ENCODE measurements around the gene APRT.
"Not testable (repeated sequence)": the region's sequence is repeated elsewhere in the genome, so short reads cannot be mapped to it uniquely, and the experiment has no call there.

Gene APRT

DNA sequence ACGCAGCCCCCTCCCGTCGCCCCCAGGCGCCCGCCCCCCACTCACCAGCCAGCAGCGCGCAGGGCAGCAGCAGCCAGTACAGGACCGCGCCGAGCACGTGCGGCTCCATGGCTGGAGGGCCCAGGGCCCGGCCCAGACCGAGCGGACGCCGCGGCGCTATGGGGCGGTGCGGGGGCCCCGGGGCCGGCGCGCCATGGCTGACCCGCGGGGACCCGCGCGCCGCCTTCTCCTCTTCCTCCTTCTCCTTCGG lies 26.9 kb downstream of the APRT start:
- no peak for DNase-seq

DNA sequence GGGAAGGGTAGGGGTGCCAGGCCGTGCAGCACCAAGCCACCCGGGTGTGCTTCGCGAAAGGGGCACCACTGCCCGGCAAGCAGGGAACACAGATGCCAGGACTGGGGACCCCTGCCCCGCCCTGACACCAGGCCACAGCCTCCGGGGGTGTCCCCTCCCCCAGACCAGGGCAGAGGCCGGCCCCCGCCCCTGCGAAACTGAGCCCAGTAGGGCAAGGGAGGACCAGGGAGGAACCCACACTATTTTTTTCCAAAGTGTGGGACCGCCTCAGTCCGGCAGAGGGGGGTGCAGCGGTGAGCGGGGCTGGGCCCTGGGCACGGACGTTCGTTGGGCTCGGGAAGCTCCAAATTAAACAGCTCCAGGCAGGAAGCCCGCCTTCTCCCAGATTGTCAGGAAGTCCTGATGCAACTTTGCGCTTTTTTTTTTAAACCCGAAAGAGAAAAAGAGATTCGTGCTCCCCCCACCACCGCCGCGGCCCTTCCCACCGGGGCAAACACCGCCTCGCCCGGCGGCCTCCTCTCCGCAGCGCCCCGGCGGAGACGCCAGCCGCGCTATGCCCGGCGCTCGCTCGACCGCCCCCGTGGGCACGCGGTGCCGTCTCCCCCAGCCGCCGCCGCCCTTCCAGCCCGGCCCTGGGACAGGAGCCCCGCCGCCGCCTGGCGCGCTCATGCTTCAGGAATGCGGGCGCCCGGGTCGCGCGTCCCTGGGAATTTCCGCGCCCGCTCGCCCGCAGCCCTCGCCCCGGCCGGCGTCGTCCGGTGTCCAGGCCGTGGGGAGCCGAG lies 27.5 kb downstream of the APRT start:
- DNase-seq, result peak in 1 of 2 experiments; percentile 50

DNA sequence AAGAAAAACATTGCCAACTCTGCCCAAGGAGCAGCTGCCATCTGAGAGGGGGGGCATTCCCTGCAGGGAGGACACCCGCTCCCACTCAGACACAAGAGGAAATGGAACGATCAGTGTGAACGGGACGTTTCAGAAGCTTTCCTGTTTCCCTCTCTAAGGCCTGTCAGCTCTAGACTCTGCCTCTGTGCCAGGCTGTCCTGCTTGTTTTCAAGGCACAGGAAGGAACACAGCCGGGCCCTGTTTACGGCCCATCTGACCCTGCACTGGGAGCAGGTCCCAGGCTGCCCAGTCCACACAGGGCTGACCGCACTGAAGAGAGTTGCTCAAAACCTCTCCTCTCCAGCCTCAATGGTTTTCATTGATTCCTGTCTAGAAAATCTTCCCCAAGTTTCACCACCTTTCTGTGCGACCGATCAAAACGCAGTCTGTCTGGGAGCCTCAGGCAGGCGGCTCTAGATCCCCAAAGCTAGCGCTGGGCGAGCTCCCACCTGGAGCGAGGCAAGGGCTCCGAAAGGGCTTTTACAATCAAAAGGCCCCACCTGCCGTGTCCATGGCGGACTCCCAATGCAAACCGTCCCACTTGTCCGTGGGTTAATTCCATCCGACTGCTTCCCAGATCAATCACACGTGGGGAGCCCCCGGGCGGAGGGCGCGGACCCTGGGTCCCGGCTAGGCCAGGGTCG lies 28.2 kb downstream of the APRT start:
- DNase-seq, result peak in 1 of 2 experiments; percentile 51

DNA sequence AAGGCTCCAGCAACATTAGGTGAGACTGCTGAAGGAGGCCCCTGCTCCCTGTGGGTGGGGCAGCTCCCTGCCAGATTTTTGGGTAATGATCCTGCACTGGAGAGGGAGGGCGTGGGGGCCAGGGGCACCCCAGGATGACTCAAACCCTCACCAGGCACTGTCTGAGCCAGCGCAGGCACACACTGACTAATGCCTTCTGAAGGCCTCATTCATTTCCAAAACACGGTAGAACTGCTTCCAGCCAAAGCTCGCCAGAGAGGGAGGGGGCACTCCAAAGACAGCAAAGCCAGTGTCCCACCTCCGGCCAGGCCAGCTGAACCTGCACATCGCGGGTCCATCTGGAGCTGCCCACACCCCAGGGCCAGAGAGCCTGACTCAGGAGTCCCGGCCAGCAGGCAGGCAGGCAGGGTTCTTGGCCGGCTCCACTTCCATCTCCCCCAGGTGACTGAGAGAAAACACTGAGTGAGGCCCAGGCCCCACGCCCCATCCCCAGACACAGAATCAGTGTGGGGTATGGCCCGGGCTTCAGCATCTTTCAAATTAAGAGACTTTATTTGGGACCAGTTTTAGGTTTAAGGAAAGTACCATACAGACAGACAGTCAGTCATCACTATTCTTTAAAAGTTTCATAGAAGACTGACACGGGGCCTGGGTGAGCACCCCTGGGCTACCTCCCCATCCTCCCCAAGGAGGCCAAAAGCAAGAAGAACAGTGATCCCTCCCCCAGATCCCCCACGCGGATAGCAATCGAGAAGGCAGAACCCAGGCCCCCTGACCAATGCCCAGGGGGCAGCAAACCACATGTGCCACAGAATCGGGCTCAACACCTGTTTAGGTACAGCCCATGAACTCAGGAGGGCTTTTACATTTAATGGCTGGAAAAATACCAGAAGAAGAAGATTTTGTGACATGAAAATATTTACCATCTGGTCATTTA lies 29.0 kb downstream of the APRT start:
- no peak for DNase-seq

DNA sequence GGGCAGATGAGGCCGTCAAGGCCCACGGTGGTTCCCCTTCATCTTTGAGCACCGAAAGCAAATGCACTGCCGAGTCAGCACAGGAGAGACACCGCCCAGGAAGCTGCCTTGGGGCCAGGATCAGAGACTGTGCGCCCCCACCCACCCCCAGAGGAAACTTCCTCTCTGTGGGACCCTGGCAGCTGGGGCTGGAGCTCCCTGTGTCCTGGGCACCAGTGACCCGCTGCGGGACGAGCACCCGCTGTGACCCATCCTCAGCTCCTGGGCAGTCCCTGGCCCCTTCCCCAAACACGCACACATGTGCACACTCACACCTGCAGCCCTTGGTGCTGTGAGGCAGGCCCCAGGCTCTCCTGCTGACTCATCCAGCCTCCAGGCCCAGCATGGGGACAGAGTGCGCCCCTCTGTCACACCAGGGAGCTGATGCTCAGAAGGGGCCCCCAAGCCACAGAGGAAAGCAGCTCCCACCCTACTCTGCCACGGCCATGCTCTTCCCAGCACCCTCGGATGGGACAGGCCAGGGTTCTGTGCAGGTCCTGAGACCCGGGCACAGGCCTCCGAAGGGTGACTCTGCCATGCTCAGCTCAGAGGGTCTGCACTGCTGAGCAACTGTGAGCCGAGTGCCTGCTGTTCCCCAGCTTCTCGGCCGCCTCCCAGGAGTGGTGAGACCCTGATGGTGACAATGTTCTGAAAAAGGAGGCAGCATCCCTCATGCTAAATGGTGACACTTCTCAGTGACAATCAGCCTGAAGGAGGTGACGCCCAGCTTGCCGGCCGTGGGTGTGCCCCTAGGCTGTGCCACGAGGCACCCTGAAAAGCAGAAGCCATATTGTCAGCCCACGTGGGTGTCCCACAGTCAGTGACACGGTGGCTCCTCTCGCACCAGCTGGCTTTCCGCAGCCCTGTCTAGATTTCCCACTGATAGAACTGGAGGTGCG lies 30.3 kb downstream of the APRT start:
- DNase-seq, result no peak

DNA sequence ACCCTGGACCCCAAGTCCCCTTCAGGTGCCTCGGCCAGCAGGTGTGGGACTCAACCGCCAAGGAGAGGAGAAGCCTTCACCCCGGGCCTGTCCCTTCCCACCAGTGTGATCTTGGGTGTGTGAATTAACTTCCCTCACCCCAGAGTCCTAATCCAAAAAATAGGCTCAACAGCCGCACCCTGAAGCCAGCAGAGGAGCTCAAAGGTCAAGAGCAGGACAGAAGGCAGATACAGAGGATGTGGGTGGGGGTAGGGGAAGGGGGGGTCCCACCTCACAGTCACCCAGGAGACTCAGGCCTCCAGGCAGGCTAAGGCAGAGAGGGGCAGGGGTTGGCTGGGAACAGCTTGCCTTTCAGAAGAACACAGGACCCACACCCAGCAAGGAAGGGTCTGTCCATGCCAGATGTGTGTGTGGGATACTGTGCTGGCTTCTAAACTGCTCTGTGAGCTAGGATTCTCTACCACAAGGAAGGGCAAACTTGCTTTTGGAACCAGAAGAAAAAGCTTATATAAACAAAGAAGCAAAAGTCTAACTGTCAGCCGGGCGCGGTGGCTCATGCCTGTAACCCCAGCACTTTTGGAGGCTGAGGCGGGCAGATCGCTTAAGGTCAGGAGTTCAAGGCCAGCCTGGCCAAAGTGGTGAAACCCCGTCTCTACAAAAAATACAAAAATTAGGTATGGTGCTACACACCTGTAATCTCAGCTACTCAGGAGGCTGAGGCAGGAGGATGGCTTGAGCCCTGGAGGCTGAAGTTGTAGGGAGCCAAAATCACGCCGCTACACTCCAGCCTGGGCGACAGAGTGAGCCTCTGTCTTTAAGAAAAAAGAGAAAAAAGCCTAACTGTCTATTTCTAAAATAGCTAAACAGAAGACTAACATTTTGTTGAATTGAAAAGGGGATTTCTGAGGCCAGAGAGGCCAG lies 31.3 kb downstream of the APRT start:
- DNase-seq, result no peak

DNA sequence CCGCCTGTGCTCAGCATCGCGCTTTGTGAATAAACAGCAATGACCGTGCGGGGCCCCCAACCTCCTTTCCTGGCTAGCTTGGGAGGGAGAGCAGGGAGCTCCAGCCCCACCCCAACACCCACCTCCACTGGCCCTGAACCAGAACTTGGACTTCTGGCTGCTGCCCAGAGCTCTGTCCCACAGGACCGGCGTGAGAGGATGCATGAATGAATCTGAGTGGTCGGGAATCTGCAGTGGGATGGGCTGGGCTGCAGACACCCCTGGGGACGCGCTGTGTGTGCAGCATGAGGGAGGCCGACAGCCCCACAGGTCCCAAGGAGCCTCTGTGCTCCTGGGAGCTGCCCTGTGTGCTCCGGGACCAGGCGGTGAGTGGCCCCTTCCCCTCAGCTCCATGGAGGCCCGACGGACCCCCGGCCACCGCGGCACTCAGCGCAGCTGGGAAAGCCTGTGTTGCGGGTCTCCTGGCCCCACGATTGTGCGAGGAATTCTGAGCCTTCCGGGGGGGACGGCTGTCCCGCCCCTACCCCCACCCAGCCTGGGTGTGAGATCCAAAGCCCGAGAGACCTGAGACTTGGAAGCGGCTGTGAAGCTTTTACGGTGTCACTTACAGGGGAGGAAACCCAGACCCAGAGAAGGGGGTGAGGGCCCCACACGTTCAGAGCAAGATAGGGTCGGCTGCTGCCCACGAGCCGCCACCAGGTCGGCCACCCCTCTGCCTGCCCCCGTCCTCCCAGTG lies 32.2 kb downstream of the APRT start:
- DNase-seq, result no peak

DNA sequence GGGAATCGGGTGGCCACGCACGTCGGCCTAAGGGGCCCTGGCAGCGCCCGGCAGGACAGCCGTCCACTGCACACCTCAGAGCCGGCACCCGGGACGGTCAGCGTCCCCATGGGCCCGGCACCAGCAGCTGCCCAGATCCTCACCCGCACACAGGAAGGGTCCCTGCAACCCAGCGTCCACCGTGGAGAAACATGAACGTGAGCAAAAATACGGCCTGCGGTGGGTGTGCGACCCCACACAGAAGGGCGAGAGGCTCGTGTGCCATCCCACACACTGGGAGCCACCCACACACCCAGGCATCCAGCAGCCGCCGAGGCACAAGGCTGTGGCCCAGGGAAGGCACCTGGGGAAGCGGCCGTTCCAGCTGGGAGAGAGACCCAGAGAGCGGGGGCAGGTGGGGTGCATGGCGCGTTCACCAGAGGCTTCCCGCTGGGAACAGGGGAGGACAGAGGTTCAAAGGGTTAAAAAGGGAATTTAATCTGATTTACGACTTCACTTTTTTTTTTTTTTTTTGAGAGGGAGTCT lies 33.1 kb downstream of the APRT start:
- no peak for DNase-seq

DNA sequence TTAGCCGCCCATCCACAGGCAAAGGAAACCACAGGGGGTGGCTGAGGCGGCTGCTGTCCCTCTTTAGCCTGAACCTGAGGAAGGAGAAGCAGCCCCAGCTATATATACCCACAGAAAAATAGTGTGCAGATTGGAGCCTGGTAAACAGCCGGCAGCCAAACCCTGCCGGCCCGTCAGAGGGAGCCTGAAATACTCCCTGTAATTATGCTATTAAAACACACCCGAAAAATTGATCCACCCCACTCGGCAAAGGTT lies 33.5 kb downstream of the APRT start:
- DNase-seq, result no peak

DNA sequence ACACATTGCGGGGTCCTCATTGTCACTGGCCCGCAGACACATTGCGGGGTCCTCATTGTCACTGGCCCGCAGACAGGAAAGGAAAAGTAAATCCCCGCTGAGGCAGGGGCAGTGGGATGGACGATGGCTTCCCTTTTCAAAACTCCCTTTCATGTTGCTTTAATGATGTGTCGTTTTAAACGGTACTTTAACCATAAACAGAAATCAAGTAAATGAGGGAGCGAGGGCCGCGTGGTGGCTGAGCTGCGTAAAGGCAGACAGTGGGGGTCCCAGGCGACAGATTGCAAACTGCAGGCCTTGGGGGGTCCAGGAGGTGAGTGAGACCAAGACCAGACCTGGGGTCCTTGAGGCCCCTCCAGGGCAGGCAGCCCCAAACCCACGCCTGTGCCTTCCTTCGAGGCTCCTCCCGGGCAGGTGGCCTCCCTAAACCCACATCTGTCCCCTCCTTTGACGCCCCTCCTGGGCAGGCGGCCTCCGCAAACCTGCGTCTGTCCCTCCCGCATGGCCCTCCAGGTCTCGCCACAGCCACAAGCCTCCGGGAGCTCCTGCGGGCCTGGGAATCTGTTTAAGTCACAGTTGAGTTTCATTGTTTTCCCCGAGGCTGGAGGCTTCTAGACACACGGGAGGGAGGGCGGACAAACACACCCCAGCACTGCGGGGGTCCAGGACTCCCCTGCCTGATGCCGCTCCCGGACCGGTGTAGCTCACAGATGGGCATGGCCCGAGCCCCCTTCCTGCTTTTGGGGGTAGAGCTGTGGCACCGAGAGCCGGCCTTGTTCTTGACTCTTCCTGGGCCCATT lies 34.1 kb downstream of the APRT start:
- no peak for DNase-seq

DNA sequence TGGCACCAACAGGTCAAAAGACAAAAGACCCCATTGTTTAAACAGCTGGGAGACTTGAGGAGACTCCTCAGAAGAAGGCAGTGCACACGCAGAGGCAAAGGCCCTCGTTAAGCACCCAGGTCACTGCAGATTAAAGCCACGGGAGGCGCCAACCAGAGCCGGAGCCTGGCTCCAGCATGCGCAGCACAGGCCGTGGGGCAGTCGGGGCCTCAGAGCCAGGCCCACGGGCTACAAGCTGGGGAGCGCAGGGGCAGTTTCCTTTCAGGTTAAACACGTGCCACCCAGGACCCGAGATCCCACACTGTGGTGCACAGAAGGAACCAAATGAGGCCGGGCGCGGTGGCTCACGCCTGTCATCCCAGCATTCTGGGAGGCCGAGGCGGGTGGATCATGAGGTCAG lies 35.9 kb downstream of the APRT start:
- no peak for DNase-seq

DNA sequence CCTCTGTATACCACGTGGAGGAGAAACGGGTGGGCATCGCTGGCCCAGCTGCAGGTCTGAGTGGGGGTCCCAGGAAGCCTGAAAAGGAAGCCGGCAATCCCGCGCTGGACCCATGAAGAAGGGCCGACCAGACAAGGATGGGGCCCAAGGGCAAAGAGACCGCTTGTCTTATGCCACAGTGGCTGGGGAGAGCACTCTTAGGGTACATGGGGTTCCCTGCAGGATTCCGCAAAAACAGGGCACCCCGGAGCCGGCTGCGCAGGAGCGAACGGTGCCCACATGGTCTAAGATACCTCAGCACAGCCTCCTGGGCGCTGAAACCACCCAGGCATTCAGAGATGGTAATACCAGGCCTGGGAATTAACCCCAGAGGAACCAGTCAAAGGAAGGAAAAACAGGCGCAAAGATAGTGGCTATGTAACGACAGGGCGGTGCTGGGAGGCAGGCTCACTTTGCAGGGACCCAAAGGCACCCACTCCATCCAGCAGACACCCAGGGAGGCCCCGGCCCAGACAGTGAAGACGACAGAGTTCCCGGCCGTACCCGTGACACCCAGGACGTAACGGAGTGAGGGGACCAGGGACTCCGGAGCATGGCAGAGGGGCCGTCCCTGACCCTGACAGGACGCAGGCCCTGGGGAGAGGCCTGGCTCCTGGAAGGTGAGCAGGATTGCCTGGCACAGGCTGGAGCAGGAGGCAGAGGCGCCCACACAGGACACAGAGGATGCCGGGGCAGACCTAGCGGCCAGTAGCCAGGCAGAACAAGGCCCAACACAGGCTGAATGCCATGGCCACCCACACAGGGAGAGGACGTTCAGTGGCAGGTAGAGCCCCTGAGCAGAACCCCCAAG lies 37.0 kb downstream of the APRT start:
- no peak for DNase-seq

DNA sequence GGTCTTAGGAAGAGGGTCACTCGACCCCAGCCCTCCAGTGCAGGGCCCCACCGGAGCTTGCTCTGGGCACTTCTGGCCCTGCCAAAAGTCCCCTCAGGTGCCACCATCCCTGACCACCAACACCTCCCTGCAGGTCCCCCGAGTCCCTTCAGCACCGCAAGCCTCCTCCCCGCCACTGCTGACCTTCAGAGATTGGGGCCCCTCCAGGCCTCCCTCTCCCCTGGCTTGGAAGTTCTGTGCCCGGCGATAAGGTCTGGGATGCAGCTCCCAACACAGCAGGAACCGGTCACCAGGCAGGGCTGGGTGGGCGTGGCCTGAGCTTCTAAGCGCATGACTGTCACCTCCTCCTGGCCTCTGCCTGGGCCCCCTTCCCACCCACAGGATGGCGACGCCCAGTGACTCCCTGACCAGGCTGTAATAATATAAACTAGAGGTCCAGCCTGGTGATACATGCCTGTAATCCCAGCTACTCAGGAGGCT lies 37.9 kb downstream of the APRT start:
- DNase-seq, result peak in 1 of 2 experiments; percentile 13

DNA sequence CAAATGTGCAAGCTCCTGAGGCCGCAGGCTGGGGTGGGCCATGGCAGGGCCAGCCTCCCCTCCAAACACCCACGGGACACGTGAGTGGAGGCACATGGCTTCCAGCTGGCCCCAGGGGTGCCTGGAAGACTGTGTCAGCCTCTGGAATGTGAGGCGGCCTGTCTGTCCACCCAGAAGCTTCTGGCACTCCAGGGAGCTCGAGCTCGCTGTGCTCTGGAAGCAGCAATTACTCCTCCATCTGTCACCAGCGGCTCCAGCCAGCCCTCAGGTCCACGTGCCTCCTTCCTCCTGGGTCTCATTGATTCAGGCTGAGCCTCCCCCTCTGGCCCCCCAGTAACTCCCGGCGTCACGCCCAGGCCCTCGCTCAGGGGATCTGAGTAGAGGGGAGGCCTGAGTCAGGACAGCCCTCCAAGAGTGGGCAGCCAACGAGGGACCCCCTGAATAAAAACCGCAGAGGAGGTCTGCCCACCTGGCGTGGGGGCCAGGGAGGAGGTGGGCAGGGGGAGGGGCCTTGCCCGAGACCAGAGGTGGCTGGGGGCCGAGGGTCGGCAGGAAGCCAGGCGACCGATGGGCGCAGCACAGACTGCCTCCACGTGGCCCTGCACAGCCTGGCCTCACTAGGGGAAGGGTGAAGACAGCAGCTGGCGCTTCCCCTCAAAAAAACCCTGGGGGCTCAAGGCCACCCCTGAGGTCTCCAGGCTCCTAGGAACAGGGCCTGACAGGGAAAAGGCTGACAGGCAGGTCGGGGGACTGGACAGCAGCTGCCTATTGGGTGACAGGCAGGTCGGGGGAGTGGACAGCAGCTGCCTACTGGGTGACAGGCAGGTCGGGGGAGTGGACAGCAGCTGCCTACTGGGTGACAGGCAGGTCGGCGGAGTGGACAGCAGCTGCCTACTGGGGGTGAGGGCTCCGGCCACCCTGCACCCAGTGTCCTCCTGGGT lies 38.6 kb downstream of the APRT start:
- DNase-seq, result peak; percentile 88 to 94

DNA sequence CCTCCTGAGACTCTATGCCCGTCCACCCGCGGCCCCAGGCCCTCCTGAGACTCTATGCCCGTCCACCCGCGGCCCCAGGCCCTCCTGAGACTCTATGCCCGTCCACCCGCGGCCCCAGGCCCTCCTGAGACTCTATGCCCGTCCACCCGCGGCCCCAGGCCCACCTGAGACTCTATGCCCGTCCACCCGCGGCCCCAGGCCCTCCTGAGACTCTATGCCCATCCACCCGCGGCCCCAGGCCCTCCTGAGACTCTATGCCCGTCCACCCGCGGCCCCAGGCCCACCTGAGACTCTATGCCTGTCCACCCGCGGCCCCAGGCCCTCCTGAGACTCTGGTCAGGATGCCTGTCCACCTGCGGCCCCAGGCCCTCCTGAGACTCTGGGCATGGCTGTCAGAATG lies 39.9 kb downstream of the APRT start:
- not testable (repeated sequence) for DNase-seq

DNA sequence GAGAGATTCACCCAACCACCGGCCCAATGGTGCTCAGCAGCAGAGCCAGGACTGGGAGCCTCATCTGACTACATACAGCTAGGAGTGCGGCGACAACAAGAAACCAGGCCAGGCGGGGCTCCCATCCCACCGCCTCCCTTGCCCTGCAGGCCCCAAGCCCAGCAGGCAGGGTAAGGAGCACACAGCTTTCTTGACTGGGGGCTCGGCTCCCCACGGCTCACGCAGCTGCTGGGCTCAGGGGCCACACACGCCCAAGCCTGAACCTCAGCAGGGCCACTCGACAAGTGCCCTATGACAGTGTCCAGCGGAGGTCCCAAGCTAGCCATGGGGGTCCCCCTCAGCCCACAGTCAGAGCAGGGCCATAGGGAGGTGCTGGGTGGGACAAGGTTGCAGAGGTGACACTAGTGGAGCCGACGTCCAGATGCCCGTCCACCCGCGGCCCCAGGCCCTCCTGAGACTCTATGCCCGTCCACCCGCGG lies 40.4 kb downstream of the APRT start:
- no peak for DNase-seq
